Heart left ventricle (tissue), 16 donors: ENCODE data around the gene CTLA4. TPM values are rescaled to one million over a fixed set of nuclear protein-coding genes. Genes with fewer than 3 reads are reported as not detected.

Experiments used
- ATAC-seq, 4 donors: fragments of 200-7000 bp; cut with Tn5 transposase; one replicate each; pipeline ENCODE4 v1.9.1; 2020 to 2022; ENCODE audit warnings: moderate library complexity in 4 of 4, mild to moderate bottlenecking in 3 of 4, moderate number of reproducible peaks in 1 of 4
- DNase-seq, 5 donors: peaks; one replicate each; pipeline ENCODE4 v3.0.0-alpha.2; 2020
- H3K27ac ChIP-seq, 12 donors: fragments of 200-600 bp; sonication (generic) in 4 of 12; one replicate each; pipeline versions ENCODE4 v1.5.0 to v1.8.0; 2016 to 2022; ENCODE audit warnings: mild to moderate bottlenecking in 2 of 12
- H3K27me3 ChIP-seq, 9 donors: fragments of 200-600 bp; sonication (generic) in 2 of 9; one replicate each; pipeline versions ENCODE4 v1.5.1 to v1.8.0; 2016 to 2022; ENCODE audit warnings: mild to moderate bottlenecking in 3 of 9
- H3K36me3 ChIP-seq, 9 donors: fragments of 200-600 bp; sonication (generic) in 2 of 9; one replicate each; pipeline versions ENCODE4 v1.5.0 to v1.8.0; 2018 to 2022; ENCODE audit warnings: mild to moderate bottlenecking in 2 of 9
- H3K4me1 ChIP-seq, 12 donors: fragments of 200-600 bp; sonication (generic) in 4 of 12; one replicate each; pipeline versions ENCODE4 v1.5.0 to v1.8.0; 2016 to 2022; ENCODE audit warnings: mild to moderate bottlenecking in 3 of 12
- H3K4me3 ChIP-seq, 12 donors: fragments of 200-600 bp; sonication (generic) in 4 of 12; one replicate each; pipeline versions ENCODE4 v1.5.0 to v1.8.0; 2017 to 2022; ENCODE audit warnings: mild to moderate bottlenecking in 9 of 12, moderate library complexity in 4 of 12
- H3K9me3 ChIP-seq, 12 donors: fragments of 200-600 bp; sonication (generic) in 4 of 12; one replicate each; pipeline versions ENCODE4 v1.5.0 to v1.8.0; 2016 to 2022; ENCODE audit warnings: mild to moderate bottlenecking in 1 of 12
- CTCF ChIP-seq, 12 donors: fragments of 200-600 bp; sonication (generic) in 4 of 12; IDR thresholded peaks; one replicate each; pipeline versions ENCODE4 v1.5.0 to v1.8.0; 2018 to 2022; ENCODE audit warnings: antibody characterized with exemption in 12 of 12, mild to moderate bottlenecking in 5 of 12
- POLR2A ChIP-seq, 2 donors: fragments of 450-650 bp; IDR thresholded peaks; one replicate each; pipeline ENCODE4 v1.6.1; 2017; ENCODE audit warnings: antibody characterized with exemption in 2 of 2, mild to moderate bottlenecking in 2 of 2, moderate library complexity in 2 of 2
- WGBS, 4 donors: extraction: QIAGEN DNeasy Blood & Tissue Kit in 2 of 4; methylation state at CpG; one replicate each; pipeline versions ENCODE4 v1.1.5 to v1.1.7; 2013 to 2018; 5-methylcytosine and 5-hydroxymethylcytosine counted together
- intact Hi-C, 10 donors: fragments of 100-400 bp; cut with DNase I; formaldehyde crosslinking; loops; one replicate each; pipeline versions ENCODE4 v1.11.1 to v1.14.2; 2022
- polyA plus RNA-seq, 2 donors: library from polyadenylated mRNA; stranded (reverse); fragments of 200-250 nt; gene quantifications; one replicate each; pipeline ENCODE4 v1.2.3, GENCODE V29; 2013
- total RNA-seq, 9 donors: library from RNA; depleted of rRNA in 2 of 9; stranded (reverse); fragments of >200 nt in 2 of 9; fragmentation: NEBNext Ultra II Directional in 3 of 9; extraction: Animal tissue kit (Norgen Biotek cat#: 25700) in 3 of 9; gene quantifications; one replicate each; pipeline versions ENCODE4 v1.1.0 to v1.2.4, GENCODE V29; 2016 to 2023
- donor health status: ischemic (EF 13 %, LVEDD 7.1; RV severe dilation, severe dysfunction).
- donor health status: healthy with polysubstance abuse.
- donor health status: DM: no; HTN: yes; CAD: no.
- donor health status: DM: no; HTN: no; CAD: no.
- donor health status: ischemic (EF 25% LVEDD 6.9; RV normal size, moderate dysfunction).
- donor health status: ischemic (EF 25% LVEDD 5.7; RV mildly dilated, moderate dysfunction).
- donor health status: healthy.
- donor health status: DM: yes; HTN: yes; CAD: no.
- donor health status: ischemic (EF 35%, LVEDD 5.7; RV mildly dilated, moderate dysfunction).
- donor health status: nonischemic (EF 11% LVEDD 7.7; RV severe dilation, severe dysfunction).
- donor health status: DM: yes; HTN: yes; CAD: no.
- donor health status: PGD.
- donor health status: ischemic (EF 29% LVEDD 5.4; RV normal size, mild dysfunction).
- donor health status: nonischemic (EF 23%, LVEDD 6.1; RV moderate dilation, normal function).

Gene CTLA4
- total and polyA plus RNA-seq, 11 donors: 0.27 to 1.3 (median 0.39) TPM; not detected in 7

- Histone ChIP-seq H3K27me3 (no peaks in the 10 kb centered on the region), H3K27ac (peak overlapping the region in 3 of 12 donors; percentile 34 to 78 (median 41)), H3K9me3 (no peaks in the 10 kb centered on the region), H3K4me3 (no peak overlapping the region), H3K4me1 (peaks cover 0 to 23% (median 0%) of the 10 kb centered on the region in 12 donors), H3K36me3 (no peaks in the 10 kb centered on the region)
- intact Hi-C loops: no loop called here
- peak; percentile 16 to 63 (median 40) for ATAC-seq
- no peak for DNase-seq
- no peak for TF ChIP-seq POLR2A (IDR thresholded peaks at IDR 0.05)
- no peak for TF ChIP-seq CTCF (IDR thresholded peaks at IDR 0.05)
- 82 to 85% (median 83%) methylated on average over 6 of the region's 6 CpGs for WGBS, 4 donors
Observed at GRCh38 chr2:203871371-203871983, 3.9 kb downstream of the CTLA4 start.

- intact Hi-C loops: no loop called here
- no peak for ATAC-seq
- no peak for TF ChIP-seq POLR2A (IDR thresholded peaks at IDR 0.05)
- TF ChIP-seq CTCF (IDR thresholded peaks at IDR 0.05): no peak
Observed at GRCh38 chr2:203873461-203873860, 5.9 kb downstream of the CTLA4 start.

GRCh38 chr2:203873921-203874631 is 6.5 kb downstream of the CTLA4 start:
- H3K9me3 ChIP-seq: no peaks in the 10 kb centered on the region
- no peak overlapping the region for H3K27ac ChIP-seq
- no peak for ATAC-seq
- no peak for DNase-seq
- H3K4me1 ChIP-seq: peaks cover 0 to 37% (median 0%) of the 10 kb centered on the region in 12 donors
- H3K27me3 ChIP-seq: no peaks in the 10 kb centered on the region
- TF ChIP-seq POLR2A (IDR thresholded peaks at IDR 0.05): no peak
- no peak for TF ChIP-seq CTCF (IDR thresholded peaks at IDR 0.05)
- 78 to 87% (median 85%) methylated on average over 5 of the region's 5 CpGs for WGBS, 4 donors
- H3K4me3 ChIP-seq: no peak overlapping the region
- intact Hi-C loops: no loop called here
- H3K36me3 ChIP-seq: no peaks in the 10 kb centered on the region

More at GRCh38 chr2:203873461-203873860, 5.9 kb downstream of the CTLA4 start:
- Histone ChIP-seq H3K4me3 (no peak overlapping the region), H3K4me1 (peaks cover 0 to 37% (median 0%) of the 10 kb centered on the region in 12 donors), H3K9me3 (no peaks in the 10 kb centered on the region), H3K27me3 (no peaks in the 10 kb centered on the region), H3K36me3 (no peaks in the 10 kb centered on the region), H3K27ac (no peak overlapping the region)
- WGBS, 4 donors: 89 to 96% (median 92%) methylated on average over 2 of the region's 2 CpGs
- no peak for DNase-seq

GRCh38 chr2:203875471-203875870 is 7.9 kb downstream of the CTLA4 start:
- H3K4me3 ChIP-seq: no peak overlapping the region
- H3K27me3 ChIP-seq: no peaks in the 10 kb centered on the region
- H3K4me1 ChIP-seq: peaks cover 0 to 37% (median 0%) of the 10 kb centered on the region in 12 donors
- 93 to 99% (median 96%) methylated on average over 4 of the region's 4 CpGs for WGBS, 4 donors
- intact Hi-C loops: no loop called here
- H3K36me3 ChIP-seq: no peaks in the 10 kb centered on the region
- TF ChIP-seq CTCF (IDR thresholded peaks at IDR 0.05): no peak
- no peak for TF ChIP-seq POLR2A (IDR thresholded peaks at IDR 0.05)
- ATAC-seq: no peak
- no peaks in the 10 kb centered on the region for H3K9me3 ChIP-seq
- peak overlapping the region in 1 of 12 donors; percentile 23 for H3K27ac ChIP-seq
- no peak for DNase-seq
